Measurements from ENCODE around the gene RASGEF1C.

RASGEF1C gene

GRCh38 chr5:180079702-180080466, 129.1 kb downstream of the RASGEF1C start:
- DNase-seq, result no peak

GRCh38 chr5:180078348-180078747, 130.7 kb downstream of the RASGEF1C start:
- DNase-seq, result no peak

- no peak for DNase-seq
Observed at GRCh38 chr5:180077594-180078284, 131.3 kb downstream of the RASGEF1C start.

GRCh38 chr5:180075703-180076102, 133.3 kb downstream of the RASGEF1C start:
- DNase-seq, result no peak

GRCh38 chr5:180074462-180074861, 134.5 kb downstream of the RASGEF1C start:
- no peak for DNase-seq

- DNase-seq, result no peak
Observed at GRCh38 chr5:180072556-180072955, 136.5 kb downstream of the RASGEF1C start.

GRCh38 chr5:180072256-180072548, 136.8 kb downstream of the RASGEF1C start:
- no peak for DNase-seq

GRCh38 chr5:180071531-180072255, 137.3 kb downstream of the RASGEF1C start, which contains the start of gene RNF130:
Gene RNF130 (minus strand): TSS chr5:180071759. CDS start chr5:180071702, 57 bp downstream.
- DNase-seq, result peak; percentile 76

GRCh38 chr5:180070756-180071530, 138.1 kb downstream of the RASGEF1C start:
- DNase-seq, result no peak

GRCh38 chr5:180069589-180070247, 139.3 kb downstream of the RASGEF1C start:
- DNase-seq, result no peak

- no peak for DNase-seq
Observed at GRCh38 chr5:180068519-180069090, 140.4 kb downstream of the RASGEF1C start.

GRCh38 chr5:180067986-180068385, 141.0 kb downstream of the RASGEF1C start:
- no peak for DNase-seq

GRCh38 chr5:180060192-180060591, 148.8 kb downstream of the RASGEF1C start:
- DNase-seq, result no peak

- no peak for DNase-seq
Observed at GRCh38 chr5:180059326-180059725, 149.7 kb downstream of the RASGEF1C start.

GRCh38 chr5:180056153-180056552, 152.9 kb downstream of the RASGEF1C start:
- DNase-seq, result no peak

- DNase-seq, result no peak
Observed at GRCh38 chr5:180054226-180054625, 154.8 kb downstream of the RASGEF1C start.

GRCh38 chr5:180053061-180053602, 155.9 kb downstream of the RASGEF1C start:
- DNase-seq, result no peak

- DNase-seq, result no peak
Observed at GRCh38 chr5:180052211-180052818, 156.7 kb downstream of the RASGEF1C start.

Data from T-helper 9 cell (primary cell).